ENCODE results near the gene GIMAP4. TPM values are rescaled to one million over a fixed set of nuclear protein-coding genes. Genes with fewer than 3 reads are reported as not detected.

Gene GIMAP4
- total and polyA plus RNA-seq, 2 donors (not counting 1 experiment from before 2014, with no cell fraction given), result 0.27 to 0.66 TPM

DNA sequence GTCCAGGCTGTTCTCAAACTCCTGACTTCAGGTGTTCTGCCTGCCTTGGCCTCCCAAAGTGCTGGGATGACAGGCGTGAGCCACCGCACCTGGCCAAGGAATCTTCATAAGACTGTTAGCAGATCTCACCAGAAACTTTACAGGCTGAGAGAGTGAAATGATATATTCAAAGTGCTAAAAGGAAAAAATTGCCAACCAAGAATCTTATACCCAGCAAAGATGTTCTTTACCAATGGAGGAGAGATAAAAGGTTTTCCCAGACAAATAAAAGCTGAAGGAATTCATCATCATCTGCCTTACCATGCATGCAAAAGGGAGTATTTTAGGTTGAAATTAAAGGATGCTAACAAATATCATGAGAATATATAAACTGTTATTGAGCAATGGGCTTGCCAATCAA is 28.9 kb upstream of the GIMAP4 start:
- H4K20me1 ChIP-seq (ENCODE audit: control insufficient read depth, insufficient read depth, low read length, poor library complexity, severe bottlenecking), result no peaks in the 10 kb centered on the region
- no peak overlapping the region for H3K4me3 ChIP-seq (ENCODE audit: control extremely low read depth in 1 of 5, extremely low read depth in 1 of 5, insufficient read depth in 1 of 5, low read depth in 2 of 5, low read length in 4 of 5)
- H3K27me3 ChIP-seq (replicated peaks in 1 of 4; ENCODE audit: control extremely low read depth in 1 of 4, control insufficient read depth in 3 of 4, insufficient read depth in 4 of 4, low read length in 3 of 4), result peaks cover 0 to 6% (median 0%) of the 10 kb centered on the region in 4 experiments
- H3K36me3 ChIP-seq (replicated peaks in 1 of 2; ENCODE audit: control extremely low read depth in 1 of 2, control insufficient read depth in 1 of 2, extremely low read depth in 1 of 2, insufficient read depth in 2 of 2, low read length in 1 of 2), result no peaks in the 10 kb centered on the region
- ChIA-PET CTCF (no interaction called here), POLR2A (no interaction called here)
- H3K9me3 ChIP-seq (ENCODE audit: control extremely low read depth in 1 of 3, control insufficient read depth in 2 of 3, insufficient read depth in 1 of 3, low read length in 2 of 3), result peaks cover 0 to 46% (median 25%) of the 10 kb centered on the region in 3 donors
- no peak overlapping the region for H3K27ac Mint-ChIP-seq
- H3K27me3 Mint-ChIP-seq, result peaks cover 9% of the 10 kb centered on the region
- H3K9me3 Mint-ChIP-seq (ENCODE audit: insufficient read depth), result peaks cover 14% of the 10 kb centered on the region
- H3K4me1 ChIP-seq (ENCODE audit: control insufficient read depth in 2 of 2, insufficient read depth in 2 of 2, low read length in 2 of 2), result no peaks in the 10 kb centered on the region
- 100% methylated on average over 2 of the region's 2 CpGs for WGBS (ENCODE audit: insufficient coverage)
- H3K9ac ChIP-seq (ENCODE audit: low read length), result no peak overlapping the region
- no peak for TF ChIP-seq EZH2 (IDR thresholded peaks at IDR 0.05; ENCODE audit: borderline replicate concordance, insufficient read depth, low read depth, low read length, poor library complexity, severe bottlenecking)
- TF ChIP-seq, protein P1, sequence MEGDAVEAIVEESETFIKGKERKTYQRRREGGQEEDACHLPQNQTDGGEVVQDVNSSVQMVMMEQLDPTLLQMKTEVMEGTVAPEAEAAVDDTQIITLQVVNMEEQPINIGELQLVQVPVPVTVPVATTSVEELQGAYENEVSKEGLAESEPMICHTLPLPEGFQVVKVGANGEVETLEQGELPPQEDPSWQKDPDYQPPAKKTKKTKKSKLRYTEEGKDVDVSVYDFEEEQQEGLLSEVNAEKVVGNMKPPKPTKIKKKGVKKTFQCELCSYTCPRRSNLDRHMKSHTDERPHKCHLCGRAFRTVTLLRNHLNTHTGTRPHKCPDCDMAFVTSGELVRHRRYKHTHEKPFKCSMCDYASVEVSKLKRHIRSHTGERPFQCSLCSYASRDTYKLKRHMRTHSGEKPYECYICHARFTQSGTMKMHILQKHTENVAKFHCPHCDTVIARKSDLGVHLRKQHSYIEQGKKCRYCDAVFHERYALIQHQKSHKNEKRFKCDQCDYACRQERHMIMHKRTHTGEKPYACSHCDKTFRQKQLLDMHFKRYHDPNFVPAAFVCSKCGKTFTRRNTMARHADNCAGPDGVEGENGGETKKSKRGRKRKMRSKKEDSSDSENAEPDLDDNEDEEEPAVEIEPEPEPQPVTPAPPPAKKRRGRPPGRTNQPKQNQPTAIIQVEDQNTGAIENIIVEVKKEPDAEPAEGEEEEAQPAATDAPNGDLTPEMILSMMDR (IDR thresholded peaks at IDR 0.05), result no peak
- no peaks in the 10 kb centered on the region for H3K79me2 ChIP-seq (ENCODE audit: control insufficient read depth, insufficient read depth, low read length)
- no peak overlapping the region for H3K4me3 Mint-ChIP-seq
- no peak for DNase-seq
- no peak for ATAC-seq (ENCODE audit: low read depth)
- no peak overlapping the region for H3K27ac ChIP-seq (ENCODE audit: low read length in 2 of 2)
- no peak overlapping the region for H3K4me2 ChIP-seq (replicated peaks; ENCODE audit: low read depth, low read length, poor library complexity, severe bottlenecking)
- intact Hi-C loops (cut with micrococcal nuclease), result no loop called here
- no peaks in the 10 kb centered on the region for H3K4me1 Mint-ChIP-seq
- H2AFZ ChIP-seq (ENCODE audit: insufficient read depth, low read depth, low read length, poor library complexity, severe bottlenecking), result no peak overlapping the region

DNA sequence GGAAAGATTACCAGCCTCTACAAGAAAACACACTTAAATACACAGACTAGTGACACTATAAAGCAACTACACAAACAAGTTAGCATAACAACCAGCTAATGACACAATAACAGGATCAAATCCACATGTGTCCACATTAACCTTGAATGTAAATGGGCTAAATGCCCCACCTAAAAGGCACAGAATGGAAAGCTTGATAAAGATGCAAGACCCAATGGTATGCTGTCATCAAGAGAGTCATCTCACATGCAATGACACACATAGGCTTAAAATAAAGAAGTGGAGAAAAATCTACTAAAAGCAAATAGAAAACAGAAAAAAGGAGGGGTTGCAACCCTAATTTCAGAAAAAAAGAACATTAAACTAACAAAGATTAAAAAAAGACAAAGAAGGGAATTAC is 14.0 kb upstream of the GIMAP4 start:
- Histone ChIP-seq H3K4me3 (ENCODE audit: control extremely low read depth in 1 of 5, extremely low read depth in 1 of 5, insufficient read depth in 1 of 5, low read depth in 2 of 5, low read length in 4 of 5) (no peak overlapping the region), H2AFZ (ENCODE audit: insufficient read depth, low read depth, low read length, poor library complexity, severe bottlenecking) (no peak overlapping the region), H3K9me3 (ENCODE audit: control extremely low read depth in 1 of 3, control insufficient read depth in 2 of 3, insufficient read depth in 1 of 3, low read length in 2 of 3) (peaks cover 0 to 14% (median 14%) of the 10 kb centered on the region in 3 donors), H3K79me2 (ENCODE audit: control insufficient read depth, insufficient read depth, low read length) (no peaks in the 10 kb centered on the region), H3K36me3 (replicated peaks in 1 of 2; ENCODE audit: control extremely low read depth in 1 of 2, control insufficient read depth in 1 of 2, extremely low read depth in 1 of 2, insufficient read depth in 2 of 2, low read length in 1 of 2) (no peaks in the 10 kb centered on the region), H3K27ac (ENCODE audit: low read length in 2 of 2) (no peak overlapping the region), H3K4me1 (ENCODE audit: control insufficient read depth in 2 of 2, insufficient read depth in 2 of 2, low read length in 2 of 2) (no peaks in the 10 kb centered on the region), H4K20me1 (ENCODE audit: control insufficient read depth, insufficient read depth, low read length, poor library complexity, severe bottlenecking) (no peaks in the 10 kb centered on the region), H3K4me2 (replicated peaks; ENCODE audit: low read depth, low read length, poor library complexity, severe bottlenecking) (no peak overlapping the region), H3K9ac (ENCODE audit: low read length) (no peak overlapping the region), H3K27me3 (replicated peaks in 1 of 4; ENCODE audit: control extremely low read depth in 1 of 4, control insufficient read depth in 3 of 4, insufficient read depth in 4 of 4, low read length in 3 of 4) (peaks cover 0 to 6% (median 0%) of the 10 kb centered on the region in 4 experiments)
- DNase-seq (no peak), ATAC-seq (ENCODE audit: low read depth) (no peak)
- intact Hi-C loops (cut with micrococcal nuclease), result no loop called here
- no peaks in the 10 kb centered on the region for H3K4me1 Mint-ChIP-seq
- CTCF ChIA-PET, result no interaction called here
- peaks cover 10% of the 10 kb centered on the region for H3K27me3 Mint-ChIP-seq
- peaks cover 9% of the 10 kb centered on the region for H3K9me3 Mint-ChIP-seq (ENCODE audit: insufficient read depth)
- no peak overlapping the region for H3K27ac Mint-ChIP-seq
- no peak for TF ChIP-seq EZH2 (IDR thresholded peaks at IDR 0.05; ENCODE audit: borderline replicate concordance, insufficient read depth, low read depth, low read length, poor library complexity, severe bottlenecking)
- TF ChIP-seq, protein P1 (IDR thresholded peaks at IDR 0.05), result no peak
- H3K4me3 Mint-ChIP-seq, result no peak overlapping the region
- POLR2A ChIA-PET, result no interaction called here
